ENCODE results near the gene ANGPTL7. TPM values are rescaled to one million over a fixed set of nuclear protein-coding genes. Genes with fewer than 3 reads are reported as not detected.
"Not testable (repeated sequence)": the region's sequence is repeated elsewhere in the genome, so short reads cannot be mapped to it uniquely, and the experiment has no call there.

Gene ANGPTL7
- total and polyA plus RNA-seq, 10 of the 15 experiments (the other 5 are each of a cell fraction or from before 2014, with no cell fraction given), result 0.09 TPM; not detected in 9

DNA sequence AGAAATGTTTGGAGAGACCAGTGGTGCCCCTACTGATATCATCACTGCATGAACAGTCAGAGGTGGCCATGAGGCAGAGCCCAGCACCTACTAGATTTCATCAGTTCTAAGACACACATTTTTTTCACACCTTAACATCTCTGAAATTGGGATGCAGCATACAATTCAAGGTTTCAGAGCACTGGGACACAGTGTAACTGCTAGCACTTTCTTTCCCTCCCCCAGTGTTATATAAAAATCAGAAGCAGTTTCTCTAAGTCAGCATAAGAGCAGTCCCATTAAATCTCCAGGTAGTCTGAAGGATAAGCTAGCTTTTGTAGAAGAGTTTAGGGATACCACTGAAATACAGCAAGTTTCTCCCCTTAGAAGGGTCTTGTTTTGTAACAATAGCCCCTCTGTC lies 10.0 kb upstream of the ANGPTL7 start (continued):
- TF ChIP-seq, protein P1, sequence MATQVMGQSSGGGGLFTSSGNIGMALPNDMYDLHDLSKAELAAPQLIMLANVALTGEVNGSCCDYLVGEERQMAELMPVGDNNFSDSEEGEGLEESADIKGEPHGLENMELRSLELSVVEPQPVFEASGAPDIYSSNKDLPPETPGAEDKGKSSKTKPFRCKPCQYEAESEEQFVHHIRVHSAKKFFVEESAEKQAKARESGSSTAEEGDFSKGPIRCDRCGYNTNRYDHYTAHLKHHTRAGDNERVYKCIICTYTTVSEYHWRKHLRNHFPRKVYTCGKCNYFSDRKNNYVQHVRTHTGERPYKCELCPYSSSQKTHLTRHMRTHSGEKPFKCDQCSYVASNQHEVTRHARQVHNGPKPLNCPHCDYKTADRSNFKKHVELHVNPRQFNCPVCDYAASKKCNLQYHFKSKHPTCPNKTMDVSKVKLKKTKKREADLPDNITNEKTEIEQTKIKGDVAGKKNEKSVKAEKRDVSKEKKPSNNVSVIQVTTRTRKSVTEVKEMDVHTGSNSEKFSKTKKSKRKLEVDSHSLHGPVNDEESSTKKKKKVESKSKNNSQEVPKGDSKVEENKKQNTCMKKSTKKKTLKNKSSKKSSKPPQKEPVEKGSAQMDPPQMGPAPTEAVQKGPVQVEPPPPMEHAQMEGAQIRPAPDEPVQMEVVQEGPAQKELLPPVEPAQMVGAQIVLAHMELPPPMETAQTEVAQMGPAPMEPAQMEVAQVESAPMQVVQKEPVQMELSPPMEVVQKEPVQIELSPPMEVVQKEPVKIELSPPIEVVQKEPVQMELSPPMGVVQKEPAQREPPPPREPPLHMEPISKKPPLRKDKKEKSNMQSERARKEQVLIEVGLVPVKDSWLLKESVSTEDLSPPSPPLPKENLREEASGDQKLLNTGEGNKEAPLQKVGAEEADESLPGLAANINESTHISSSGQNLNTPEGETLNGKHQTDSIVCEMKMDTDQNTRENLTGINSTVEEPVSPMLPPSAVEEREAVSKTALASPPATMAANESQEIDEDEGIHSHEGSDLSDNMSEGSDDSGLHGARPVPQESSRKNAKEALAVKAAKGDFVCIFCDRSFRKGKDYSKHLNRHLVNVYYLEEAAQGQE (IDR thresholded peaks at IDR 0.05; ENCODE audit: low read depth, low read length), result no peak
- no peak for TF ChIP-seq ZNF622 (IDR thresholded peaks at IDR 0.05)
- no peak for TF ChIP-seq POLR2AphosphoS5 (IDR thresholded peaks at IDR 0.05; ENCODE audit: low read length)
- TF ChIP-seq GABPA (IDR thresholded peaks at IDR 0.05; ENCODE audit: low read depth), result no peak
- no peak for TF ChIP-seq TBL1XR1 (IDR thresholded peaks at IDR 0.05; ENCODE audit: low read depth, low read length)
- TF ChIP-seq NFIC (IDR thresholded peaks at IDR 0.05; ENCODE audit: low read depth, low read length), result no peak
- no peak for TF ChIP-seq RAD21 (IDR thresholded peaks at IDR 0.05; ENCODE audit: insufficient read depth, low read depth, low read length)

DNA sequence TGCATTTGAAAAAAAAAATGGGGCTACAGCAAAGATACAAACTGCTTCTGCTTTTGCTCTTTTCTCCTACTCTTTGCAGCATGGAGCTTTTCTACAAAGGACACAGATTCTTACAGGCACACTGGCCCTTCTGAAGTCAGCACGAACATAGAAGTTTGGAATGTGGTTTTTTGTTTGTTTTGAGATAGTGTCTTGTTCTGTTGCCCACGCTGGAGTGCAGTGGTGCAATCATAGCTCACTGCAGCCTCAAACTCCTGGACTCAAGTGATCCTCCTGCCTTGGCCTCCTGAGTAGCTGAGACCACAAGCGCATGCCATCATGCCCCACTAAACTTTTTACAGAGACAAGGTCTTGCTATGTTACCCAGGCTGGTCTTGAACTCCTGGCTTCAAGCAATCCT lies 9.4 kb upstream of the ANGPTL7 start:
- intact Hi-C loops (cut with micrococcal nuclease; ENCODE audit: unreplicated experiment); FAIRE-seq; ATAC-seq; H4K20me1 ChIP-seq (ENCODE audit: control insufficient read depth, insufficient read depth); H3K79me2 ChIP-seq (ENCODE audit: control insufficient read depth, insufficient read depth, low read length); H3K4me2 ChIP-seq (ENCODE audit: control insufficient read depth, insufficient read depth); DNase-seq (ENCODE audit: low read depth, low spot score); CTCF ChIA-PET; H3K27ac ChIP-seq (ENCODE audit: control insufficient read depth, insufficient read depth); RAD21 ChIA-PET (ENCODE audit: unreplicated experiment); H2AFZ ChIP-seq (ENCODE audit: control insufficient read depth, low read depth, low read length); H3K4me3 ChIP-seq; H3K9ac ChIP-seq (ENCODE audit: control insufficient read depth, insufficient read depth, low read length); H3K27me3 ChIP-seq (replicated peaks in 1 of 2; ENCODE audit: control insufficient read depth in 2 of 2, insufficient read depth in 2 of 2, low read length in 1 of 2); BruUV-seq (replicated peaks); POLR2A ChIA-PET; in situ Hi-C loops (cut with MboI); H3K4me1 ChIP-seq (ENCODE audit: control insufficient read depth, insufficient read depth, low read length); H3K9me3 ChIP-seq (replicated peaks; ENCODE audit: control insufficient read depth, insufficient read depth, low read length): not testable (repeated sequence)
- peaks cover 3 to 13% of the 10 kb centered on the region in 2 experiments for H3K36me3 ChIP-seq (ENCODE audit: control insufficient read depth in 2 of 2, insufficient read depth in 2 of 2, low read length in 1 of 2)
- SMC1A ChIA-PET (ENCODE audit: uncharacterized antibody, unreplicated experiment), result interaction anchor here (0.6 kb wide), 1 partner anchor 32 kb away, joined by 3 read pairs; no protein-coding TSS in a partner anchor
- 100% methylated on average over 3 of the region's 3 CpGs for WGBS (ENCODE audit: insufficient coverage, insufficient replicate concordance, low lambda C conversion rate, missing lambda C conversion rate)

Data from GM12878 (cell line).